ENCODE measurements around the gene ACTN4.

The ACTN4 gene

GRCh38 chr19:38649305-38650171 is 2.1 kb downstream of the ACTN4 start:
- peak overlapping the region; percentile 99 for H3K4me3 ChIP-seq (ENCODE audit: low read depth, low read length)
- in situ Hi-C loops (cut with HindIII; ENCODE audit: low sequenced_read_pairs) = no loop called here
- TF ChIP-seq CTCF (IDR thresholded peaks at IDR 0.05; ENCODE audit: low read depth, low read length, missing control alignments) = no peak
- DNase-seq (ENCODE audit: low read depth) = no peak

GRCh38 chr19:38650172-38650775 is 2.8 kb downstream of the ACTN4 start:
- DNase-seq (ENCODE audit: low read depth) = no peak
- peak overlapping the region; percentile 99 for H3K4me3 ChIP-seq (ENCODE audit: low read depth, low read length)
- no peak for TF ChIP-seq CTCF (IDR thresholded peaks at IDR 0.05; ENCODE audit: low read depth, low read length, missing control alignments)
- in situ Hi-C loops (cut with HindIII; ENCODE audit: low sequenced_read_pairs) = no loop called here

DNA sequence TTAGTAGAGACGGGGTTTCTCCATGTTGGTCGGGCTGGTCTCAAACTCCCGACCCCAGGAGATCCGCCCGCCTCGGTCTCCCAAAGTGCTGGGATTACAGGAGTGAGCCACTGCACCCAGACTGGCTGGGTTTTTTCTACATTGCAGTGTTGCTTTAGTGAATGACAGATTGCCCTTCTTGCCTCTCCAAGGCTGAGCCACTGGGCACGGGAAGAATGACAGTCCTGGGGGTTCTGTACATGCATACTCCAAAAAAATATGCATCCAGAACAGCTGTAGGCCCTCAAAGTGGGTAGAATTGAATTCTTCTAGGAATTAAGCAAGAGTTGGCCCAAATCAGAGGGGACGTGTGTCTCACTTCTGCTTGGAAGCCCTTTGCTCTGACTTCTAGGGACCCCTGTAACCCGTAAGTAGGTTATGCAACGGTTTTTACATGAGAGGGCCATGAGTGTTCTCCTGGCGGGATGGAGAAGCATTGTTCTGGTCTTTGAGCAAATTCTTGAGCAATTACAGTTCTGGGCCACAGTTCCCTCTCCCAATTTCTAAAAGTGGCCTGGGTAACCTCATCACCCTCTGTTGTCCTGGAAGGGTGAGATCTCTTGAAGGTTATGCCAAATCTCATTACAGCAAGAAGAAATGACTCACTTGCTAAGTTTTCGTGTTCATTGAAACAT is 3.6 kb downstream of the ACTN4 start:
- peak; percentile 31 for DNase-seq (ENCODE audit: low read depth)
- in situ Hi-C loops (cut with HindIII; ENCODE audit: low sequenced_read_pairs) = no loop called here
- H3K4me3 ChIP-seq (ENCODE audit: low read depth, low read length) = peak overlapping the region; percentile 99
- TF ChIP-seq CTCF (IDR thresholded peaks at IDR 0.05; ENCODE audit: low read depth, low read length, missing control alignments) = no peak

- in situ Hi-C loops (cut with HindIII; ENCODE audit: low sequenced_read_pairs) = no loop called here
- H3K4me3 ChIP-seq (ENCODE audit: low read depth, low read length) = no peak overlapping the region
- no peak for TF ChIP-seq CTCF (IDR thresholded peaks at IDR 0.05; ENCODE audit: low read depth, low read length, missing control alignments)
- no peak for DNase-seq (ENCODE audit: low read depth)
Measured at GRCh38 chr19:38653028-38653571, 5.7 kb downstream of the ACTN4 start.

DNA sequence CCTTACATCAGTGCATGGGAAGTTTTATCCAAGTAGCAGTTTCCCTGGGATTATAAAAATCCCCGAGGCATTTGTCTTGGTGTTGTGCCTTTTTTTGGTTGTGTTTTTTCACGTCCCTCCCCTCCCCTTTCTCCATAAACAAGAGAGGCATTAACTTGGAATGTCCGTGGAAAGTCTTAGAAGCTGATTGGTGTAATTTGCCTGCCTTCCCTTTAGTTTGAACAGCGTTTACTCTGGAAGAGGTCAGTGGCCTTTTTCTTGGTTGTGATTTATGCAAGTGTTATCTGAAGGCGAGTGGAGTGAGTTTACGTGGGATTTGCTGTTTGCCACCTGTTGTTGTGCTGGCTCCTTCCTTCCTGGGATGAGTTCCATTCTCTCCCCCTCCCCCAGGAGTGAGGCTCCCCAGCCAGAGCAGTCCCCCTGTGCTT is 7.2 kb downstream of the ACTN4 start:
- DNase-seq (ENCODE audit: low read depth) = no peak
- H3K4me3 ChIP-seq (ENCODE audit: low read depth, low read length) = no peak overlapping the region
- TF ChIP-seq CTCF (IDR thresholded peaks at IDR 0.05; ENCODE audit: low read depth, low read length, missing control alignments) = no peak
- in situ Hi-C loops (cut with HindIII; ENCODE audit: low sequenced_read_pairs) = no loop called here

DNA sequence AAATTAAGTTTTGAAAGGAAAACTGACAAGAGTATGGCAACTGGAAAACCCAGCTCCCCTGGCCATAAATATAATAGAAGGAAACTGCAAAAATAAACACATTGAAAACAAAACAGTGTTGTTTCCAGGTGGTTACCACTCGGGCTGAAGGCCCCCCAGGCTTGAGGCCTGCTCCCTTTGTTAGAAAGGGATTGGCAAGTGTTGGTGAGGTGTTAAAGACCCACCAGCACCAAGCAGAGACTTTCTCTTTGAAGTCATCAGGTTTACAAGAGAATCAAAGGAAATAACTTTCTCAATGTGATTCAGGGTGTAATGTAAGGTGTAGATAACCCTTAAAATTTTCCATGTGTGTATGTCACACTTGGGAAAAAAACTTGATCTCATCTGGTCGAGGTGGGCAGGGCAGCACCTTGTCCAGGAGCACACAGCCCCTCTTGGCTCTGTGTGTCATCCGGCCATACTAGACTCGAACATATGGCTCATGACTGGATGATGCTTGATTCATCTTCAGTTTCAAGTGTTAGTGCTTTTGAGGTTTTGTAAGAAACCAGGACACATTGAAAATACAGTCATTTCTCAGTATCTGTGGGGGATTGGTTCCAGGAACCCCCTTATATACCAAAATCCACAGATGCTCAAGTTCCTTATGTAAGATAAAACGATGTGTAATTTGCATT is 7.8 kb downstream of the ACTN4 start:
- in situ Hi-C loops (cut with HindIII; ENCODE audit: low sequenced_read_pairs) = no loop called here
- no peak for DNase-seq (ENCODE audit: low read depth)
- no peak overlapping the region for H3K4me3 ChIP-seq (ENCODE audit: low read depth, low read length)
- no peak for TF ChIP-seq CTCF (IDR thresholded peaks at IDR 0.05; ENCODE audit: low read depth, low read length, missing control alignments)

Data from astrocyte of the cerebellum (primary cell).